Lung (tissue), 12 donors: ENCODE results near the gene BSN. TPM values are rescaled to one million over a fixed set of nuclear protein-coding genes. Genes with fewer than 3 reads are reported as not detected.
A peak's percentile ranks its signal among the peaks of the same experiment; 100 is the strongest.
"Not testable (repeated sequence)": the region's sequence is repeated elsewhere in the genome, so short reads cannot be mapped to it uniquely, and the experiment has no call there.

Experiments
- ATAC-seq: fragments of 200-7000 bp; cut with Tn5 transposase; one replicate; pipeline ENCODE4 v1.9.1; 2020; ENCODE audit warnings: moderate number of reproducible peaks; ENCODE audit not compliant: insufficient read depth, low FRiP score
- DNase-seq, 3 donors: peaks; one replicate each; pipeline ENCODE4 v3.0.0-alpha.2; 2013 to 2017
- H3K27ac ChIP-seq, 2 donors: one replicate each; pipeline ENCODE4 v1.5.1; 2013; ENCODE audit warnings: mild to moderate bottlenecking in 2 of 2, moderate library complexity in 2 of 2, control low read depth in 1 of 2, inconsistent platforms in 1 of 2, low read depth in 1 of 2, low read length in 1 of 2
- H3K27me3 ChIP-seq, 3 donors: one replicate each; pipeline ENCODE4 v1.5.1; 2013; ENCODE audit warnings: low read length in 2 of 3; ENCODE audit not compliant: control insufficient read depth in 3 of 3, insufficient read depth in 3 of 3
- H3K36me3 ChIP-seq, 4 donors: one replicate each; pipeline ENCODE4 v1.5.1; 2013; ENCODE audit warnings: low read length in 4 of 4, mild to moderate bottlenecking in 1 of 4, moderate library complexity in 1 of 4; ENCODE audit not compliant: control insufficient read depth in 4 of 4, insufficient read depth in 4 of 4
- H3K4me1 ChIP-seq, 5 donors: one replicate each; pipeline ENCODE4 v1.5.1; 2013; ENCODE audit warnings: low read length in 5 of 5, mild to moderate bottlenecking in 2 of 5, moderate library complexity in 1 of 5; ENCODE audit not compliant: control insufficient read depth in 5 of 5, insufficient read depth in 5 of 5
- H3K4me3 ChIP-seq: one replicate; pipeline ENCODE4 v1.5.1; 2013; ENCODE audit warnings: mild to moderate bottlenecking, control low read depth, moderate library complexity
- H3K9ac ChIP-seq, 2 donors: one replicate each; pipeline ENCODE4 v1.5.1; 2013; ENCODE audit warnings: low read length in 2 of 2, control low read depth in 1 of 2; ENCODE audit not compliant: insufficient read depth in 1 of 2
- H3K9me3 ChIP-seq, 4 donors: one replicate each; pipeline ENCODE4 v1.5.1; 2013; ENCODE audit warnings: low read length in 3 of 4, mild to moderate bottlenecking in 1 of 4, moderate library complexity in 1 of 4; ENCODE audit not compliant: control insufficient read depth in 4 of 4, insufficient read depth in 3 of 4
- CTCF ChIP-seq: IDR thresholded peaks from 2 replicates; pipeline ENCODE4 v1.5.1; 2012; ENCODE audit warnings: mild to moderate bottlenecking; ENCODE audit errors: control extremely low read depth, extremely low read depth
- WGBS, 2 donors: extraction: QIAGEN DNeasy Blood & Tissue Kit; methylation state at CpG; one replicate each; pipeline ENCODE4 v1.1.7; 2013; 5-methylcytosine and 5-hydroxymethylcytosine counted together
- polyA plus RNA-seq, 2 donors: library from polyadenylated mRNA; stranded (reverse); fragments of 200-250 nt; gene quantifications; one replicate each; pipeline ENCODE4 v1.2.1, GENCODE V29; 2013
- total RNA-seq, 2 donors: library from RNA; depleted of rRNA in 1 of 2; stranded (reverse); fragments of >200 nt in 1 of 2; gene quantifications; one replicate each; pipeline ENCODE4 v1.2.1, GENCODE V29; 2014 to 2021
- donor health status: control.
- donor health status: control.
- donor health status: Bipolar disorder and iron deficiency.
- donor health status: healthy.
- donor health status: DM: yes; HTN: yes; CAD: no.

BSN gene
- total and polyA plus RNA-seq, 4 donors: 0.09 to 0.71 (median 0.47) TPM

GRCh38 chr3:49681543-49681942 lies 127.3 kb downstream of the BSN start:
- TF ChIP-seq CTCF: no peak
- Histone ChIP-seq H3K4me3 (no peak overlapping the region), H3K27me3 (no peaks in the 10 kb centered on the region), H3K9me3 (peaks cover 0 to 3% (median 0%) of the 10 kb centered on the region in 4 donors), H3K4me1 (peaks cover 0 to 1% (median 0%) of the 10 kb centered on the region in 5 donors), H3K27ac (no peak overlapping the region), H3K9ac (no peak overlapping the region), H3K36me3 (peaks cover 13 to 64% (median 32%) of the 10 kb centered on the region in 4 donors)
- ATAC-seq (no peak), DNase-seq (no peak)
- WGBS, 2 donors: 88% methylated on average over 4 of the region's 4 CpGs

GRCh38 chr3:49683162-49683561 lies 128.9 kb downstream of the BSN start:
- no peak overlapping the region for H3K4me3 ChIP-seq
- H3K4me1 ChIP-seq: peaks cover 0 to 1% (median 0%) of the 10 kb centered on the region in 5 donors
- peaks cover 13 to 51% (median 25%) of the 10 kb centered on the region in 4 donors for H3K36me3 ChIP-seq
- ATAC-seq: no peak
- no peak overlapping the region for H3K27ac ChIP-seq
- no peak overlapping the region for H3K9ac ChIP-seq
- DNase-seq: no peak
- peaks cover 0 to 3% (median 0%) of the 10 kb centered on the region in 3 donors for H3K27me3 ChIP-seq
- WGBS, 2 donors: 90 to 96% methylated on average over 6 of the region's 6 CpGs
- TF ChIP-seq CTCF: no peak
- H3K9me3 ChIP-seq: peaks cover 0 to 3% (median 0%) of the 10 kb centered on the region in 4 donors

GRCh38 chr3:49684453-49684852 lies 130.2 kb downstream of the BSN start:
- not testable (repeated sequence) for H3K4me3 ChIP-seq, ATAC-seq, H3K9ac ChIP-seq, H3K9me3 ChIP-seq, H3K27ac ChIP-seq, H3K27me3 ChIP-seq, DNase-seq, H3K4me1 ChIP-seq
- 91 to 95% methylated on average over 2 of the region's 2 CpGs for WGBS, 2 donors
- peaks cover 8 to 38% (median 19%) of the 10 kb centered on the region in 4 donors for H3K36me3 ChIP-seq

- not testable (repeated sequence) for H3K27ac ChIP-seq, ATAC-seq, H3K27me3 ChIP-seq, DNase-seq, H3K9me3 ChIP-seq, H3K9ac ChIP-seq, H3K4me3 ChIP-seq, H3K4me1 ChIP-seq
- peaks cover 5 to 32% (median 15%) of the 10 kb centered on the region in 4 donors for H3K36me3 ChIP-seq
- 92 to 96% methylated on average over 10 of the region's 10 CpGs for WGBS, 2 donors
Measured at GRCh38 chr3:49685103-49685502, 130.8 kb downstream of the BSN start.

GRCh38 chr3:49685846-49686245 lies 131.6 kb downstream of the BSN start:
- H3K27ac ChIP-seq, DNase-seq, H3K4me3 ChIP-seq, H3K9me3 ChIP-seq, H3K27me3 ChIP-seq, H3K9ac ChIP-seq, ATAC-seq: not testable (repeated sequence)
- 15 to 20% methylated on average over 30 to 34 of the region's 36 CpGs for WGBS, 2 donors
- H3K36me3 ChIP-seq: peaks cover 0 to 24% (median 14%) of the 10 kb centered on the region in 4 donors
- H3K4me1 ChIP-seq: peaks cover 0 to 16% (median 6%) of the 10 kb centered on the region in 5 donors

GRCh38 chr3:49686346-49686745 lies 132.1 kb downstream of the BSN start:
- not testable (repeated sequence) for H3K27ac ChIP-seq, H3K27me3 ChIP-seq, H3K4me3 ChIP-seq, H3K9me3 ChIP-seq, H3K9ac ChIP-seq
- Histone ChIP-seq H3K36me3 (peaks cover 0 to 21% (median 11%) of the 10 kb centered on the region in 4 donors), H3K4me1 (peaks cover 0 to 18% (median 6%) of the 10 kb centered on the region in 5 donors)
- peak; percentile 59 for ATAC-seq
- DNase-seq: peak; percentile 33 to 66 (median 63)
- 1 to 3% methylated on average over 23 to 24 of the region's 29 CpGs for WGBS, 2 donors

GRCh38 chr3:49686769-49687423 lies 132.6 kb downstream of the BSN start:
- not testable (repeated sequence) for H3K27me3 ChIP-seq, H3K9me3 ChIP-seq, H3K4me3 ChIP-seq, H3K9ac ChIP-seq, H3K27ac ChIP-seq
- ATAC-seq: peak; percentile 67
- Histone ChIP-seq H3K36me3 (peaks cover 0 to 20% (median 9%) of the 10 kb centered on the region in 4 donors), H3K4me1 (peaks cover 0 to 18% (median 6%) of the 10 kb centered on the region in 5 donors)
- WGBS, 2 donors: 17 to 18% methylated on average over 29 to 44 of the region's 44 CpGs
- DNase-seq: peak; percentile 63 to 77 (median 63)
